Esophagus squamous epithelium (tissue), 5 donors: Measurements from ENCODE around the gene DDI2. TPM values are rescaled to one million over a fixed set of nuclear protein-coding genes. Genes with fewer than 3 reads are reported as not detected.

Source experiments
- DNase-seq: peaks from one replicate; lab custom pipeline; 2025; lab: John Stamatoyannopoulos, UW
- H3K27ac ChIP-seq, 4 donors: fragments of 200-600 bp; sonication (generic); one replicate each; pipeline ENCODE4 v1.5.1; 2016 to 2019; ENCODE audit warnings: mild to moderate bottlenecking in 1 of 4
- H3K27me3 ChIP-seq, 4 donors: fragments of 200-600 bp; sonication (generic); 1 replicate in 3 of 4; 2 replicates in 1 of 4; pipeline versions ENCODE4 v1.5.1 to v1.6.0; 2017 to 2021; ENCODE audit warnings: antibody characterized with exemption in 1 of 4
- H3K36me3 ChIP-seq, 3 donors: fragments of 200-600 bp; sonication (generic); one replicate each; pipeline ENCODE4 v1.5.1; 2016 to 2019
- H3K4me1 ChIP-seq, 3 donors: fragments of 200-600 bp; sonication (generic); one replicate each; pipeline ENCODE4 v1.5.1; 2017 to 2019
- H3K4me3 ChIP-seq, 4 donors: fragments of 200-600 bp; sonication (generic); 1 replicate in 3 of 4; 2 replicates in 1 of 4; pipeline ENCODE4 v1.5.1; 2016 to 2019; ENCODE audit warnings: mild to moderate bottlenecking in 2 of 4, moderate library complexity in 1 of 4
- H3K9me3 ChIP-seq, 3 donors: fragments of 200-600 bp; sonication (generic); one replicate each; pipeline ENCODE4 v1.5.1; 2016 to 2019
- POLR2A ChIP-seq, 4 donors: fragments of 450-650 bp; IDR thresholded peaks; one replicate each; pipeline ENCODE4 v1.6.1; 2017; ENCODE audit warnings: antibody characterized with exemption in 4 of 4, mild to moderate bottlenecking in 4 of 4, moderate library complexity in 3 of 4
- WGBS, 2 donors: methylation state at CpG; one replicate each; pipeline ENCODE4 v1.1.5; 2018; 5-methylcytosine and 5-hydroxymethylcytosine counted together
- intact Hi-C: fragments of 100-400 bp; cut with DNase I; formaldehyde crosslinking; loops from one replicate; pipeline ENCODE4 v1.15.0; 2022
- total RNA-seq, 4 donors: library from RNA; depleted of rRNA; stranded (reverse); fragments of >200 nt; gene quantifications; one replicate each; pipeline ENCODE4 v1.1.0, GENCODE V29; 2016
- TF ChIP-seq, protein P1 (sequence below), 6 experiments: fragments of 450-650 bp in 4 of 6; fragments of 200-600 bp in 2 of 6; sonication (generic) in 2 of 6; IDR thresholded peaks; one replicate each; pipeline ENCODE4 v1.5.1; 2016 to 2019; ENCODE audit warnings: antibody characterized with exemption in 6 of 6, mild to moderate bottlenecking in 4 of 6, moderate library complexity in 4 of 6
- donor health status: DM: yes; HTN: yes; CAD: no.

The DDI2 gene
- total RNA-seq, 4 donors from 2014 or later = 20.6 to 62.9 (median 48.3) TPM

DNA sequence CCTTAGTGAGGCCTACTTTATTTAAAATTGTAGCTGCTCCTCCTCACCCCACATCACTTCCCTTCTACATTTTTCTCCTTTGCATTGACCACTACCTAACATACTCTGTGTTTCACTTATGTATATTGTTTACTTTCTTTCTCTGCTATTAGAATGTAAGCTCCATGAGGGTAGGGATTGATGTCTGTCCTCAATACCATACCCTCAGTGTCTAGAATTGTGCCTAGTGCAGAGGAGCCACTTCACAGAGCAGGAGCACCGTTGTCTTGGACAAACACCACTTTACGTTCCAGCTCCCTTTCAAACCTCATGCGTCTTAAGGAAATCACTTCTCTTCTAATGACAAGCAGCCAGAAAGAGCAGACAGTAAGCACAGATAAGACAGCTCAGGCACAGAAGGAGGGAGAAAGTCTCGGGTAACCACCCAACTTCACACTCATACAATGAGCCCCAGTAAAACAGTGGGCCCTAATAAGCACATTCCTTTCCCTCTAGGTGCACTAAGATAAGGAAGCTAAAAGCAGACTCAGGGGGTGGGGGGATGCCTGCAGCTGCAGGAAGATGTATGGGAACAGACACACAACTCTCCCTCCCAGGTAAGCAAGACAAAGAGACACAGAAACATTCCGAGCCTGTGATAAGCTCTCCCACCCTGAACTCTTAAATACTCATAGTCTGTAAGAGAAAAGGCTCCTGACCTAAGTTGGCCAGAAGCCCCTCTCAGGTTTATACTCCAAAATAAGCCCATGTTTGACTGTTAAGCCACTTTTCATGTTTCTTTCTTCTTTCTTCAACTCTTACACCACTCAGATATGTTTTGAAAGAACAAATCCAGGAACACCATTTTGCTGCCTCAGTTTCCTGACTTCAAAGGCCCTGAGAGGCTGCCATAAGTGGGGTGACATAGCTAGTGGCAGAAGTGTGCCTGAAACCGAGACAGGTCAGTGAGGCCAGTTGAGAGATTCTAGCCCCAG lies 59.7 kb downstream of the DDI2 start:
- intact Hi-C loops = no loop called here
- WGBS, 2 donors = 90 to 95% methylated on average over 5 to 6 of the region's 6 CpGs
- no peaks in the 10 kb centered on the region for H3K27me3 ChIP-seq
- TF ChIP-seq POLR2A (IDR thresholded peaks at IDR 0.05) = no peak
- TF ChIP-seq, protein P1, sequence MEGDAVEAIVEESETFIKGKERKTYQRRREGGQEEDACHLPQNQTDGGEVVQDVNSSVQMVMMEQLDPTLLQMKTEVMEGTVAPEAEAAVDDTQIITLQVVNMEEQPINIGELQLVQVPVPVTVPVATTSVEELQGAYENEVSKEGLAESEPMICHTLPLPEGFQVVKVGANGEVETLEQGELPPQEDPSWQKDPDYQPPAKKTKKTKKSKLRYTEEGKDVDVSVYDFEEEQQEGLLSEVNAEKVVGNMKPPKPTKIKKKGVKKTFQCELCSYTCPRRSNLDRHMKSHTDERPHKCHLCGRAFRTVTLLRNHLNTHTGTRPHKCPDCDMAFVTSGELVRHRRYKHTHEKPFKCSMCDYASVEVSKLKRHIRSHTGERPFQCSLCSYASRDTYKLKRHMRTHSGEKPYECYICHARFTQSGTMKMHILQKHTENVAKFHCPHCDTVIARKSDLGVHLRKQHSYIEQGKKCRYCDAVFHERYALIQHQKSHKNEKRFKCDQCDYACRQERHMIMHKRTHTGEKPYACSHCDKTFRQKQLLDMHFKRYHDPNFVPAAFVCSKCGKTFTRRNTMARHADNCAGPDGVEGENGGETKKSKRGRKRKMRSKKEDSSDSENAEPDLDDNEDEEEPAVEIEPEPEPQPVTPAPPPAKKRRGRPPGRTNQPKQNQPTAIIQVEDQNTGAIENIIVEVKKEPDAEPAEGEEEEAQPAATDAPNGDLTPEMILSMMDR (IDR thresholded peaks at IDR 0.05) = no peak
- peaks cover 10 to 39% (median 19%) of the 10 kb centered on the region in 3 donors for H3K4me1 ChIP-seq
- no peaks in the 10 kb centered on the region for H3K9me3 ChIP-seq
- no peak overlapping the region for H3K27ac ChIP-seq
- H3K36me3 ChIP-seq = no peaks in the 10 kb centered on the region
- DNase-seq = no peak
- H3K4me3 ChIP-seq = no peak overlapping the region

DNA sequence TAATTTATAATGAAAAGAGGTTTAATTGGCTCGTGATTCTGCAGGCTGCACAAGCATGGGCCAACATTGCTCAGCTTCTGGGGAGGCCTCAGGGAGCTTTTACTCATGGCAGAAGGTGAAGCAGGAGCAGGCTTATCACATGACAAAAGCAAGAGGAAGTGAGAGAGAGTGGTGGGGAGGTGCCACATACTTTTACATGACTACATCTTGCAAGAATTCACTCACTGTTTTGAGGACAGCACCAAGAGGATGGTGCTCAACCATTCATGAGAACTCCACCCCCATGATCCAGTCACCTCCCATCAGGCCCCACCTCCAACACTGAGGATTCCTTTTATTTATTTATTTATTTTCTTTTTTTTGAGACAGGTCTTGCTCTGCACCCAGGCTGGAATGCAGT lies 61.3 kb downstream of the DDI2 start:
- Histone ChIP-seq H3K4me3 (no peak overlapping the region), H3K9me3 (no peaks in the 10 kb centered on the region), H3K27ac (no peak overlapping the region), H3K36me3 (no peaks in the 10 kb centered on the region), H3K27me3 (no peaks in the 10 kb centered on the region), H3K4me1 (peaks cover 17 to 55% (median 19%) of the 10 kb centered on the region in 3 donors)
- DNase-seq = no peak
- TF ChIP-seq, protein P1 (IDR thresholded peaks at IDR 0.05) = no peak
- no peak for TF ChIP-seq POLR2A (IDR thresholded peaks at IDR 0.05)
- intact Hi-C loops = no loop called here
- 17% methylated on average over 1 of the region's 1 CpG; no CpG with 5 or more reads in 1 of the 2 donors for WGBS, 2 donors

DNA sequence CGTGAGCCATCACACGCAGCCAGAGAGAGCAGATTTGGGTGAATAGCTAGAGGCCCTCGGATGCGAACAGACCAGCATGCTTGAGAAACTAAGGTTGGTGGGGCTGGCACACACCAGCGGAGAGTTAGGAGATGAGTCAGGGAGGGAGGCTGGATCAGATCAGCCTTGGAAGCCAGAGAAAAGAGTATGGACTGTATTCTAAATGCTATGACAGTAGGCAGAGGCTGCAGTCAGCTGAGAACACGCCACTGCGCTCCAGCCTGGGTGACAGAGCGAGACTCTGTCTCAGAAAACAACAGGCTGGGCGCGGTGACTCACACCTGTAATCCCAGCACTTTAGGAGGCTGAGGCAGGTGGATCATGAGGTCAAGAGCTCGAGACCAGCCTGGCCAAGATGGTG lies 62.9 kb downstream of the DDI2 start:
- Histone ChIP-seq H3K4me3 (no peak overlapping the region), H3K27me3 (no peaks in the 10 kb centered on the region), H3K27ac (peak overlapping the region; percentile 85 to 100 (median 98)), H3K9me3 (no peaks in the 10 kb centered on the region), H3K36me3 (no peaks in the 10 kb centered on the region), H3K4me1 (peaks cover 19 to 50% (median 21%) of the 10 kb centered on the region in 3 donors)
- no peak for TF ChIP-seq POLR2A (IDR thresholded peaks at IDR 0.05)
- TF ChIP-seq, protein P1 (IDR thresholded peaks at IDR 0.05) = no peak
- WGBS, 2 donors = 51 to 59% methylated on average over 6 to 11 of the region's 11 CpGs
- DNase-seq = no peak
- intact Hi-C loops = loop anchor here (5.0 kb wide), 1 partner anchor 63 kb away; the partner anchor contains the start of gene DDI2

DNA sequence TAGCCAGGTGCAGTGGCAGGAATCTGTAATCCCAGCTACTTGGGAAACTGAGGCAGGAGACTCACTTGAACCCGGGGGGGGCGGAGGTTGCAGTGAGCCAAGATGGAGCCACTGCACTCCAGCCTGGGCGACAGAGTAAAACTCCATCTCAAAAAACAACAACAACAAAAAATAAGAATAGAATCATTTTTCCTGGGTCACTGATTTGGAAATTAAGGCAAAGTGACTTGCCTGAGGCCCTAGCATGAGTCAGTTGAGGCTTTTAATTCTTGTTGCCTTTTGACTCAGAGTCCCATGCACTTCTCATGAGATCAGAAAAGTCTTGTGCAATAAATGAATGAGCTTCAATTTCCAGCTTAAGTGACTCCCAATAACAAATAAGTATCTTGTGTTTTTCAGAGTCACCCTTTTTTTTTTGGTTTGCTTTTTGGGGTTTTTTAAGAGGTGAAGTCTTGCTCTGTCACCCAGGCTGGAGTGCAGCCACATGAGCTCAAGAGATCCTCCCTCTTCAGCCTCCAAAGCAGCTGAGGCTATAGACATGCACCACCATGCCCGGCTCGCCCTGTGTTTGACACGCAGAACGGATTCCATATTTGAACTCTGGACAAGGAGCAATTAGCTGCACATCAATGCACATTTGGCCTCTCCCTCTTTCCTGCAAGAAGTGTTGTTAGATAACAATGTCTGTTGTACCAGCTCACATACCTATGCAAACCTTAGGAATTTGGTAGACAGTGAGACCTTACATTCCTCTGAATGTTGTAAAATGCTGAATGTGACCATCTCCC lies 63.5 kb downstream of the DDI2 start:
- H3K9me3 ChIP-seq = no peaks in the 10 kb centered on the region
- no peak for DNase-seq
- H3K27me3 ChIP-seq = no peaks in the 10 kb centered on the region
- TF ChIP-seq, protein P1 (IDR thresholded peaks at IDR 0.05) = no peak
- no peak for TF ChIP-seq POLR2A (IDR thresholded peaks at IDR 0.05)
- no peaks in the 10 kb centered on the region for H3K36me3 ChIP-seq
- H3K27ac ChIP-seq = peak overlapping the region; percentile 85 to 100 (median 98)
- no peak overlapping the region for H3K4me3 ChIP-seq
- H3K4me1 ChIP-seq = peaks cover 21 to 56% (median 24%) of the 10 kb centered on the region in 3 donors
- intact Hi-C loops = loop anchor here (5.0 kb wide), 1 partner anchor 63 kb away; the partner anchor contains the start of gene DDI2
- WGBS, 2 donors = 55 to 70% methylated on average over 7 of the region's 7 CpGs
